Right atrium auricular region (tissue), 2 donors: Measurements from ENCODE around the gene SLC22A14. TPM values are rescaled to one million over a fixed set of nuclear protein-coding genes. Genes with fewer than 3 reads are reported as not detected.

Source experiments
- DNase-seq: peaks from one replicate; pipeline ENCODE4 v3.0.0-alpha.2; 2019; ENCODE audit warnings: low spot score
- H3K27ac ChIP-seq, 2 donors: fragments of 200-600 bp; sonication (generic); 1 replicate in 1 of 2; 2 replicates in 1 of 2; pipeline ENCODE4 v1.5.1; 2016 to 2019
- H3K27me3 ChIP-seq, 2 donors: fragments of 200-600 bp; sonication (generic); one replicate each; pipeline versions ENCODE4 v1.5.1 to v1.6.0; 2017 to 2019
- H3K36me3 ChIP-seq: fragments of 200-600 bp; sonication (generic); one replicate; pipeline ENCODE4 v1.5.1; 2016
- H3K4me1 ChIP-seq, 2 donors: fragments of 200-600 bp; sonication (generic); one replicate each; pipeline versions ENCODE4 v1.5.1 to v1.6.0; 2017 to 2019
- H3K4me3 ChIP-seq, 2 donors: fragments of 200-600 bp; sonication (generic); 1 replicate in 1 of 2; 2 replicates in 1 of 2; pipeline ENCODE4 v1.5.1; 2017 to 2019; ENCODE audit warnings: mild to moderate bottlenecking in 1 of 2, moderate library complexity in 1 of 2
- H3K9me3 ChIP-seq, 2 donors: fragments of 200-600 bp; sonication (generic); one replicate each; pipeline ENCODE4 v1.5.1; 2019
- CTCF ChIP-seq, 2 donors: fragments of 200-600 bp; sonication (generic); IDR thresholded peaks; one replicate each; pipeline ENCODE4 v1.5.1; 2019; ENCODE audit warnings: antibody characterized with exemption in 2 of 2
- total RNA-seq, 2 donors: library from RNA; depleted of rRNA; stranded (reverse); fragments of >200 nt; gene quantifications; one replicate each; pipeline ENCODE4 v1.1.0, GENCODE V29; 2016

Gene SLC22A14
- total RNA-seq, 2 donors from 2014 or later: not detected

GRCh38 chr3:38364721-38365400, 82.8 kb downstream of the SLC22A14 start:
- H3K4me1 ChIP-seq: no peaks in the 10 kb centered on the region
- DNase-seq: no peak
- no peaks in the 10 kb centered on the region for H3K27me3 ChIP-seq
- no peak for TF ChIP-seq CTCF (IDR thresholded peaks at IDR 0.05)
- no peaks in the 10 kb centered on the region for H3K9me3 ChIP-seq
- no peaks in the 10 kb centered on the region for H3K36me3 ChIP-seq
- no peak overlapping the region for H3K27ac ChIP-seq
- H3K4me3 ChIP-seq: no peak overlapping the region

GRCh38 chr3:38365469-38366062, 83.5 kb downstream of the SLC22A14 start:
- Histone ChIP-seq H3K4me1 (no peaks in the 10 kb centered on the region), H3K27me3 (no peaks in the 10 kb centered on the region), H3K36me3 (no peaks in the 10 kb centered on the region), H3K27ac (no peak overlapping the region), H3K4me3 (no peak overlapping the region), H3K9me3 (no peaks in the 10 kb centered on the region)
- DNase-seq: no peak
- no peak for TF ChIP-seq CTCF (IDR thresholded peaks at IDR 0.05)

- no peaks in the 10 kb centered on the region for H3K27me3 ChIP-seq
- DNase-seq: no peak
- TF ChIP-seq CTCF (IDR thresholded peaks at IDR 0.05): no peak
- H3K4me3 ChIP-seq: no peak overlapping the region
- no peak overlapping the region for H3K27ac ChIP-seq
- H3K36me3 ChIP-seq: no peaks in the 10 kb centered on the region
- H3K4me1 ChIP-seq: no peaks in the 10 kb centered on the region
- H3K9me3 ChIP-seq: no peaks in the 10 kb centered on the region
Observed at GRCh38 chr3:38366082-38366481, 84.0 kb downstream of the SLC22A14 start.

GRCh38 chr3:38367779-38368178, 85.7 kb downstream of the SLC22A14 start:
- H3K27ac ChIP-seq: no peak overlapping the region
- no peak for DNase-seq
- no peaks in the 10 kb centered on the region for H3K36me3 ChIP-seq
- H3K9me3 ChIP-seq: no peaks in the 10 kb centered on the region
- H3K4me1 ChIP-seq: no peaks in the 10 kb centered on the region
- no peaks in the 10 kb centered on the region for H3K27me3 ChIP-seq
- no peak for TF ChIP-seq CTCF (IDR thresholded peaks at IDR 0.05)
- H3K4me3 ChIP-seq: no peak overlapping the region

Other genes with a start within 250 kb of the SLC22A14 start
- under 1 TPM; 0.22 to 0.35 TPM for gene DLEC1, start 243.1 kb upstream of the SLC22A14 start, total RNA-seq
- 10 to 100 TPM; 50.9 to 74.0 TPM for gene ACAA1, start 145.2 kb upstream of the SLC22A14 start, total RNA-seq
- 10 to 100 TPM in 1 of 2 donors, 1 to 10 TPM in 1; 7.1 to 14.3 TPM for gene MYD88, start 143.6 kb upstream of the SLC22A14 start, total RNA-seq
- 10 to 100 TPM; 25.8 to 27.2 TPM for gene OXSR1, start 116.8 kb upstream of the SLC22A14 start, total RNA-seq
- gene SLC22A13, start 16.5 kb upstream of the SLC22A14 start, total RNA-seq: not detected
- gene XYLB, start 64.5 kb downstream of the SLC22A14 start, total RNA-seq: under 1 TPM; 0.70 to 0.79 TPM
- gene ACVR2B, start 171.6 kb downstream of the SLC22A14 start, total RNA-seq: 1 to 10 TPM; 3.9 to 6.0 TPM
- 10 to 100 TPM; 23.4 to 36.6 TPM for gene EXOG, start 214.0 kb downstream of the SLC22A14 start, total RNA-seq